SH-SY5Y (cell line): ENCODE measurements around the gene FBN1.

Source experiments
- GATA2 ChIP-seq: IDR thresholded peaks from 2 replicates; pipeline ENCODE4 v1.6.1; 2011; ENCODE audit warnings: mild to moderate bottlenecking, low read depth, low read length
- GATA3 ChIP-seq: IDR thresholded peaks from 2 replicates; pipeline ENCODE4 v1.6.1; 2011; ENCODE audit warnings: low read depth, mild to moderate bottlenecking, low read length, moderate library complexity

- TF ChIP-seq GATA2: no peak
- TF ChIP-seq GATA3: no peak
Measured at GRCh38 chr15:48475600-48476395, 169.7 kb downstream of the FBN1 start.
